H1 (cell line): ENCODE data around the gene NUP133. TPM values are rescaled to one million over a fixed set of nuclear protein-coding genes. Genes with fewer than 3 reads are reported as not detected.

Source experiments
- BCL11A ChIP-seq, 2 experiments: IDR thresholded peaks; one replicate each; pipeline ENCODE4 v1.6.1; 2011; ENCODE audit warnings: low read depth in 2 of 2, low read length in 2 of 2, mild to moderate bottlenecking in 2 of 2
- CHD7 ChIP-seq: fragments of 300-600 bp; sonication (generic); IDR thresholded peaks from 2 replicates; pipeline ENCODE4 v1.7.1; 2012; ENCODE audit warnings: low read length, moderate library complexity, mild to moderate bottlenecking, inconsistent platforms; ENCODE audit not compliant: insufficient replicate concordance
- E2F6 ChIP-seq: IDR thresholded peaks from 2 replicates; pipeline ENCODE4 v1.6.1; 2012; ENCODE audit warnings: inconsistent platforms
- NRF1 ChIP-seq: IDR thresholded peaks from 2 replicates; pipeline ENCODE4 v1.6.1; 2011; ENCODE audit warnings: mild to moderate bottlenecking, low read depth, low read length, improper control_type of control experiment
- POU5F1 ChIP-seq: IDR thresholded peaks from 2 replicates; pipeline ENCODE4 v1.6.1; 2011; ENCODE audit warnings: low read depth, mild to moderate bottlenecking, low read length, moderate library complexity
- TBP ChIP-seq: IDR thresholded peaks from 2 replicates; pipeline ENCODE4 v1.6.1; 2011; ENCODE audit warnings: low read depth, low read length, improper control_type of control experiment
- TEAD4 ChIP-seq: IDR thresholded peaks from 2 replicates; pipeline ENCODE4 v1.6.1; 2012; ENCODE audit warnings: low read depth, low read length, inconsistent platforms, mixed read lengths
- polyA plus RNA-seq, 7 experiments: library from polyadenylated mRNA; depleted of rRNA in 3 of 7; stranded (reverse) in 5 of 7; unstranded in 2 of 7; fragments of >200 nt in 5 of 7; fragments of 200-250 nt in 2 of 7; gene quantifications; 1 replicate in 5 of 7; 2 replicates in 1 of 7; 4 replicates in 1 of 7; pipeline versions ENCODE4 v1.2.1 to v1.2.3, GENCODE V29; 2011 to 2013; ENCODE audit warnings: missing spikeins in 2 of 7, mixed read lengths in 2 of 7
- total RNA-seq: library from RNA; stranded (reverse); fragmentation: NEBNext Ultra II Directional; extraction: Animal tissue kit (Norgen Biotek cat#: 25700); gene quantifications from 2 replicates; pipeline ENCODE4 v1.2.1, GENCODE V29; 2021

Gene NUP133
- total and polyA plus RNA-seq, 2 of the 8 experiments (the other 6 are each of a cell fraction or from before 2014, with no cell fraction given): 20.6 to 72.1 TPM

- no peak for TF ChIP-seq E2F6
- TF ChIP-seq TEAD4: no peak
- no peak for TF ChIP-seq CHD7
- no peak for TF ChIP-seq TBP
- no peak for TF ChIP-seq NRF1
- no peak for TF ChIP-seq POU5F1
- TF ChIP-seq BCL11A (IDR thresholded peaks at IDR 0.05; ENCODE audit: low read depth in 2 of 2, low read length in 2 of 2): no peak
Measured at GRCh38 chr1:229507502-229507901, 639 bp downstream of the NUP133 start (continued).
